ENCODE measurements around the gene NOP10.
"Not testable (repeated sequence)": the region's sequence is repeated elsewhere in the genome, so short reads cannot be mapped to it uniquely, and the experiment has no call there.

The NOP10 gene

GRCh38 chr15:34342737-34343575 is at the start of gene NOP10, which contains the start of gene NUTM1:
Gene NOP10 (minus strand): TSS chr15:34343136. CDS start chr15:34343073, 63 bp downstream.
Gene NUTM1 (plus strand): TSS chr15:34343315. CDS start chr15:34343697, 382 bp downstream.
- in situ Hi-C loops (cut with MboI; ENCODE audit: low sequenced_read_pairs): no loop called here

GRCh38 chr15:34389594-34390086 is 46.7 kb upstream of the NOP10 start:
- in situ Hi-C loops (cut with MboI; ENCODE audit: low sequenced_read_pairs): not testable (repeated sequence)

DNA sequence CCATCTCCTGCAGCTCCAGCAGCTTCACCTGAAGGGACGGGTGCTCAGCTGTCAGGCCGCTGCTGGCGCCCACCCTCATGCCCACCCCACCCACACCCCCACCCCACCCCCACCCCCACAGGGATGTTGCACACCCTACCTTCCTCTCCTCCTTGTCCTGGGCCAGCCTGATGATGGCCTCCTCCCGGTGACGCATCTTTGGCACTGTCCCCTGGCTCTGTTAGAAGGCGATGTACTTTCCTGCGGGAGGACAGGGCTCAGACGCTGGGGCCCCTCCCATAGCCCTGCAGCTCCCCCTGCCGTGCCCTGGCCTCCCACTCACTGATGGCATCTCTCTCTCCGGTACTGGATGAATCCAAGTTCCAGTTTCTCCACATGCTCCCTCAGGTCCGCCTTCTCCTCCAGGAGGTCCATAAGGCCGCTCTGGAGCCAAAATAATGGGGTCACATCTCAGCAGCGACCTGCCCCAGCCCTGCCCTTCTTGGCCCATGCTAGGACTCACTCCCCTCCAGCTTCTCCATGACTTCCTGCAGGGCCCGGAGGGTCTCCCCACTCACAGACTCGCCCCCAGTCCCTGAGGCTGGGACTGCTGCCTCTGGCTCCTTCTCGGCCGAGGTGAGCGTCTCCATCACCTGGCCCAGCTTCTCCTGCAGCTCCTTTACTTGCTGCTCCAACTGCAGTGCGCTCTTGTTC is 39.0 kb upstream of the NOP10 start:
- in situ Hi-C loops (cut with MboI; ENCODE audit: low sequenced_read_pairs): not testable (repeated sequence)

DNA sequence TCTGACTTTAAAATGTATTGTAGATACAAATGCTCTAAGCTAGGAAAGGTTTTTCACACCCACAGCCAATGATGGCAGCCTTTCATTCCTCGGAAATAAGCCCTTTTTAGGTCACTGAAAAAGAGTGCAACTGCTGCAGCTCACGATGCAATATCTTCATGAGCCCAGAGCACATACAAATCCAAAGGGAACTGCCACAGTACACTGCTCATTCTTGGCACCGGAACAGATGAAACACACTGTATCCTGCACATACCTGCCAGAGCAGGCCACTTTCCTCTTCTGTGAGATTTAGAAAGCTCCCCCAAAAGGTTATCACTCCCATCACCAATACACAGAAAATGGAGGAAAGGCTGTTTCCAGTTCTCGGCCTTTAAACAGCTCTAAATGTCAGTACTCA is 37.6 kb upstream of the NOP10 start:
- in situ Hi-C loops (cut with MboI; ENCODE audit: low sequenced_read_pairs): not testable (repeated sequence)

- in situ Hi-C loops (cut with MboI; ENCODE audit: low sequenced_read_pairs): no loop called here
Measured at GRCh38 chr15:34376856-34377255, 33.9 kb upstream of the NOP10 start.

GRCh38 chr15:34375541-34375940 is 32.6 kb upstream of the NOP10 start:
- in situ Hi-C loops (cut with MboI; ENCODE audit: low sequenced_read_pairs): not testable (repeated sequence)

DNA sequence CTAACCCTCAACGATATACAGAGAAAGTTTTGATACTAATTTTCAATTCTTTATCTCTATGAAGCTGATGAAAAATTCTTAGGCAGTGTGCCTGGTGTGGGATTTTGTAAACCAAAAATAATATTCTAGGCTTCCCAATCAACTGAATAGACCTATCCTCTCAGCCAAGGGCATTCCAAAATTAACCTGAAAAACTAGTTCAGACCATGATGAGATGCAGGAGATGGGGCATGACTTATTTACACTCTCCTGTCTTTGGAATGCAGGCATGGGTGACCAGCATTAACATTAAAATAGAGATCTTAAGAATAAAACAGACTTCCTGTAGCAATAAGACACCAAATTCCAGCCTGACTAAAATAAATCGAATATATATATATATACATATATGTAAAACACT is 31.9 kb upstream of the NOP10 start:
- in situ Hi-C loops (cut with MboI; ENCODE audit: low sequenced_read_pairs): no loop called here

- in situ Hi-C loops (cut with MboI; ENCODE audit: low sequenced_read_pairs): no loop called here
Measured at GRCh38 chr15:34373951-34374350, 31.0 kb upstream of the NOP10 start.

DNA sequence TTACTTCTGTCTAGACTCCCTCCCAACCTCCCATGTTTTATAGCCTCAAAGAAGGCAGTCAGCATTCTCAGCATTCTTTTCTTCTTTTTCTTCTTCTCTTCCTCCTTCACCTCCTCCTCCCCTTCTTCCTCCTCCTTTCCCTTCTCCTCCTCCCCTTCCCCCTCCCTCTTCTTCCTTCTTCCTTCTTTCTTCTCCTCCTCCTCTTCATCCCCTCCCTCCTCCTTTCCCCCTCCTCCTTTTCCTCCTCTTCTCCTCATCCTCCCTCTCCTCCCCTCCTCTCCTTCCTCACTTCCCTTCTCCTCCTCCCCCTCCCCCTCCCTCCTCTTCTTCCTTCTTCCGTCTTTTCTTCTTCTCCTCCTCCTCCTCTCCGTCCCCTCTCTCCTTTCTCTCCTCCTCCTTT is 27.7 kb upstream of the NOP10 start:
- in situ Hi-C loops (cut with MboI; ENCODE audit: low sequenced_read_pairs): no loop called here

- in situ Hi-C loops (cut with MboI; ENCODE audit: low sequenced_read_pairs): no loop called here
Measured at GRCh38 chr15:34370129-34370528, 27.2 kb upstream of the NOP10 start.

DNA sequence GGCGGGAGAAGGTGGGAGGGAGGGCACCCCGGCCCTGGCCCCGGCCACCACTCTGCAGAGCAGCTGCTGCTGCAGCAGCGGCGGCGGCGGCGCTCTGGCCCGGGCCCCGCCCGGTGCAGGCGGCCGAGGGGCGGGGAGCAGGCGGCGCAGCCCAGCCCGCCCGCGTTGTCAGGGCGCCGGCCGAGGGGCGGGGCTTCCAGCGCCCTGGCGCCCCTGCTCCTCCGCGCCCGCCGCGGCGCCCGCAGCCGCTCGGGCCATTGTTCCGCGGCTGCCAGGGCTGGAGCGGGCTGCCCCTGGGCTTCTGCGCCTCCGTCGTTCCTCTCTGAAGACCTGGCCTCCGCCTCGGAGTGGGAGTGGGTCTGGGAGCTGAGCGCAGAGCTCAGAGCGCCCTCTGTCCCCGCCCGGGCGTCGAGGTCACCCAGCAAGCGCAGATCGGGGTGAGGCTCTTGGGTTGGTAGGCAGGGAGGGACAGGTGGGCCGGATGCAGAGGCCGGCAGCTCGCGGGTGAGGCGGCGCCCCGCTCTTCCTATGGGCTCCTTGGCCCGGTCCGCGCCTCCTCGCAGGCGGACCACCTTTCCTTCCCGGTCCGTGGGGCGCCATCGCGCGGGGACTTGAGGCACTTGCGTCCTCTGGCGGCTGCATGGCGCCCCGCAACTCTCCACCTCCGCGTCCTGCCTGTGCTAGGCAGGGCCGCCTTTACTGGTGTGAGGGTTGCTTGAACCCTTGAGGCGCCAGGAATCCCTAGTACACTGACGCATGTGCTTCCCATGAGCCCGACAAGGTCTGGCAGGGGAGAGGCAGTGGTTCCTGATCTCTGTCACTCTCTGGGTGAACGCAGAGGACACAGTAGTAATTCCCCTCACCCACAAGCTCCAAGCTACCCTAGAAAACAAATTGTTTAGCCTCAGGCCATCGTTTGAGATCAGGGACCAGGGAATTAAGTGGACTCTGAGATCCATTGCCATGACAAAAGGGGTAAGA is 24.5 kb upstream of the NOP10 start, which contains the start of gene LPCAT4:
Gene LPCAT4, minus strand, starts transcription at position 96 of the 981 bp plus-strand sequence. CDS start 96 bp downstream, outside the sequence.
- in situ Hi-C loops (cut with MboI; ENCODE audit: low sequenced_read_pairs): no loop called here

- in situ Hi-C loops (cut with MboI; ENCODE audit: low sequenced_read_pairs): no loop called here
Measured at GRCh38 chr15:34366271-34367065, 23.5 kb upstream of the NOP10 start.

- in situ Hi-C loops (cut with MboI; ENCODE audit: low sequenced_read_pairs): no loop called here
Measured at GRCh38 chr15:34365836-34366235, 22.9 kb upstream of the NOP10 start.

GRCh38 chr15:34365091-34365825 is 22.3 kb upstream of the NOP10 start:
- in situ Hi-C loops (cut with MboI; ENCODE audit: low sequenced_read_pairs): no loop called here

DNA sequence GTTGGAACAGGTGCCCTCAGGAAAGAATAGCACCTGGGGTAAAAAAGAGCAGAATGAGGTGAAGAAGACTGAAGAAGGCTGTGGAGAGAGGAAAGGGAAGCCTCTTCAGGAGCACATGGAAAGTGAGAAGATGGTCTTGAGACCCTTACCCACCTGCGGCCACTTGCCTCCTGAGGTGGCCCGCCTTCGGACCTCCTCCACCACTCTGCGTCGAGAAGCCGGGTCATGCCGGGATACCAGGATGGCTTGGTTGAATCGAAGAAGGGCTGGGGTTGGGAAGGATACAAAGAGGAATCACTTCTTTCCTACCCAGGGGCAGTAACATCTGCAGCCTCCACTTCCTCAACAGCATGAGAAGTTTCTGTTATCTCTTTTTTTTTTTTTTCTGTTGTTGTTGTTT is 21.1 kb upstream of the NOP10 start:
- in situ Hi-C loops (cut with MboI; ENCODE audit: low sequenced_read_pairs): no loop called here

- in situ Hi-C loops (cut with MboI; ENCODE audit: low sequenced_read_pairs): no loop called here
Measured at GRCh38 chr15:34362047-34362773, 19.3 kb upstream of the NOP10 start.

DNA sequence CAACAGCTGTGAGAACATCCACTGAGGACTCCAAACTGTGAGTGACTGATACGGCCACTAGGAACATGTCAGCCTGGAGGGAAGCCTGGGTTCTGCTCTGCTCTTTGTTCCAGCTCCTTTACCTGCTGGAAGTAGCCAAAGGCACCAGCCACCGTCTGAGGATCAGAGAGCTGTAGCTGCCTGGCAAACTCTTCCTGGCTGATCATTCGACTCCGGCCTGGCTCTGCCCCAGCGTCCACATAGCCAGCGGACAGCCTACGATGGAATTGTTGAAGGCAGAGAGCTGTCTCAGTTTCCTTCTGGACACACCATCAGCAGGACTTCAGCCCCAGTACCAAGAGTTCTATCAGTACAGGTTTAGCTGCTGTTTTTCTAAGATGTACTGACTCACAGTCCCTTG is 18.3 kb upstream of the NOP10 start:
- in situ Hi-C loops (cut with MboI; ENCODE audit: low sequenced_read_pairs): no loop called here

- in situ Hi-C loops (cut with MboI; ENCODE audit: low sequenced_read_pairs): no loop called here
Measured at GRCh38 chr15:34360298-34360697, 17.4 kb upstream of the NOP10 start.

Data from hTERT RPE-1 (cell line).